ENCODE results near the gene WWC2.

- TF ChIP-seq CTCF (conservative IDR thresholded peaks at IDR 0.05): no peak
- TF ChIP-seq ZFX (IDR thresholded peaks at IDR 0.05): no peak
Observed at GRCh38 chr4:183314806-183315205, 215.7 kb downstream of the WWC2 start.

Data from C4-2B (cell line).